ENCODE data around the gene COPG1. TPM values are rescaled to one million over a fixed set of nuclear protein-coding genes. Genes with fewer than 3 reads are reported as not detected.

Gene COPG1
- total RNA-seq, 1 experiment from 2014 or later, result 225 TPM

- DNase-seq (ENCODE audit: low read depth, low spot score), result no peak
- CTCF ChIA-PET, result no interaction called here
- TF ChIP-seq SIN3A (IDR thresholded peaks at IDR 0.05; ENCODE audit: borderline replicate concordance, insufficient read depth, low read depth, low read length) (no peak), REST (IDR thresholded peaks at IDR 0.05; ENCODE audit: insufficient read depth in 1 of 2, low read depth in 2 of 2, low read length in 1 of 2) (no peak)
- no peak for ATAC-seq
- H3K27me3 ChIP-seq (ENCODE audit: control insufficient read depth, insufficient read depth, low read length), result no peaks in the 10 kb centered on the region
- H3K9me3 ChIP-seq (ENCODE audit: control insufficient read depth, insufficient read depth, low read depth, low read length), result no peaks in the 10 kb centered on the region
- H3K27ac ChIP-seq (ENCODE audit: low read length), result no peak overlapping the region
- peaks cover 14% of the 10 kb centered on the region for H3K4me1 ChIP-seq (ENCODE audit: control insufficient read depth, insufficient read depth, low read length)
- no peaks in the 10 kb centered on the region; the same call in 1 of the 2 replicates for H3K36me3 ChIP-seq (ENCODE audit: control insufficient read depth, insufficient read depth, low read length)
- intact Hi-C loops (cut with micrococcal nuclease; ENCODE audit: unreplicated experiment) (no loop called here), in situ Hi-C loops (cut with HindIII; ENCODE audit: low pct_unique_long_range_greater_than_20kb, low sequenced_read_pairs) (no loop called here)
- POLR2A ChIA-PET, result no interaction called here
- BruUV-seq (replicated peaks), result TSS peak; percentile 23
- H3K4me3 ChIP-seq (ENCODE audit: low read depth in 2 of 2, low read length in 2 of 2), result no peak overlapping the region
Measured at GRCh38 chr3:129282727-129283327, 33.4 kb downstream of the COPG1 start.

- no peak overlapping the region for H3K27ac ChIP-seq (ENCODE audit: low read length)
- DNase-seq (ENCODE audit: low read depth, low spot score), result no peak
- no peaks in the 10 kb centered on the region for H3K9me3 ChIP-seq (ENCODE audit: control insufficient read depth, insufficient read depth, low read depth, low read length)
- ATAC-seq, result no peak
- TF ChIP-seq CTCF (IDR thresholded peaks at IDR 0.05), result no peak
- TF ChIP-seq POLR2AphosphoS5 (IDR thresholded peaks at IDR 0.05; ENCODE audit: low read depth, low read length), result no peak
- TF ChIP-seq TCF7L2 (IDR thresholded peaks at IDR 0.05; ENCODE audit: low read depth, low read length), result no peak
- no peak for TF ChIP-seq REST (IDR thresholded peaks at IDR 0.05; ENCODE audit: insufficient read depth in 1 of 2, low read depth in 2 of 2, low read length in 1 of 2)
- no peak for TF ChIP-seq SIN3A (IDR thresholded peaks at IDR 0.05; ENCODE audit: borderline replicate concordance, insufficient read depth, low read depth, low read length)
- no peaks in the 10 kb centered on the region for H3K36me3 ChIP-seq (ENCODE audit: control insufficient read depth, insufficient read depth, low read length)
- in situ Hi-C loops (cut with HindIII; ENCODE audit: low pct_unique_long_range_greater_than_20kb, low sequenced_read_pairs), result no loop called here
- H3K27me3 ChIP-seq (ENCODE audit: control insufficient read depth, insufficient read depth, low read length), result no peaks in the 10 kb centered on the region
- intact Hi-C loops (cut with micrococcal nuclease; ENCODE audit: unreplicated experiment), result no loop called here
- ChIA-PET POLR2A (no interaction called here), CTCF (no interaction called here)
- H3K4me3 ChIP-seq (ENCODE audit: low read depth in 2 of 2, low read length in 2 of 2), result no peak overlapping the region
- BruUV-seq (replicated peaks), result no TSS peak
- H3K4me1 ChIP-seq (ENCODE audit: control insufficient read depth, insufficient read depth, low read length), result no peaks in the 10 kb centered on the region
Measured at GRCh38 chr3:129286081-129286480, 36.7 kb downstream of the COPG1 start.

All from Panc1 (cell line).